NCI-H526 (cell line): ENCODE data around the gene LAMB1.
"Not testable (repeated sequence)": the region's sequence is repeated elsewhere in the genome, so short reads cannot be mapped to it uniquely, and the experiment has no call there.

ENCODE experiments used
- DNase-seq, 2 experiments: peaks; one replicate each; lab custom pipeline; 2025; lab: John Stamatoyannopoulos, UW

Gene LAMB1

DNA sequence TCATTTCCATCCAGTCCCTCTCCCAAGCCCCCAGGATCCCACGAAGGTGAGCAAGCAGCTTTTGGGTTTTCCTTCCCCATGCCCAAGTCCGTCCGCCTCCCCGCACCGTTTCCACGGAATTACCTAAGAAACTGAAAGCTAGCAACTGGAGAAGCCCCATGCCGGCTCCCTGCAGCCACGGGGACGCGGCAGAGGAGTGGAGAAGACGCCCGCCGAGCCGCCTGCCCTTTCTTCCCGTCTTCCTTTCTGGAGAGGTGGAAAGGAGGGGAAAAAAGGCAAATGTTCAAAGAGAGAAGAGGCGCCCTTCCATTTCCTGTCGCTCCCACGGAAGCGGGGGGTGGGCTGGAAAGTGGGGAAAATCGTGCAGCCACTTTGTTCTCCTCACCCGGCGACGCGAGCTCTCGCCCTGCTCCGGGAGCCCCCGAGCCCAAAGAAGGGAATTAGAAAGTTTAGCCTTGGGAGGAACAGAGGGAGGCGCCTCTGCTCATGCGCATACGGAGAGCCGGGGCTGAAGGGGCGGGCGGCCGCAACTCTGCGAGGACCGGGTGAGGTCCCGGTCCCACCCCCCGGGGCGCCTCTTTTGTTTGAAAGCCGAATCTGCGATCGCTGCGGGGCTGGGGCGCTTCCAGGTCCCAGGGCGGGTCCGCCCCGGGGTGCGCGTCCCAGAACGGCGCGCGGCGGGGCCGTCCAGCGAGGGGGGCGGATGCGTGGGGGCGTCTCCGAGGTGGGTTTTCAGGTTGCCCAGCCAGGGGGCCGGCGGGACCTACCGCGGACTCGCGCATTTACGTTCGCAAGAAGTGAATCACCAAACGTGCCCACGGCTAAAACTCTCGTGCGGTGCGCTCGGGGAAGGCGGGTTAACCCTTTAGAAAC is at the start of gene LAMB1:
Gene LAMB1, minus strand, starts transcription at position 436 of the 873 bp plus-strand sequence. Its CDS starts 276 bp downstream, at position 160.
- peak; percentile 30 to 76 for DNase-seq

DNA sequence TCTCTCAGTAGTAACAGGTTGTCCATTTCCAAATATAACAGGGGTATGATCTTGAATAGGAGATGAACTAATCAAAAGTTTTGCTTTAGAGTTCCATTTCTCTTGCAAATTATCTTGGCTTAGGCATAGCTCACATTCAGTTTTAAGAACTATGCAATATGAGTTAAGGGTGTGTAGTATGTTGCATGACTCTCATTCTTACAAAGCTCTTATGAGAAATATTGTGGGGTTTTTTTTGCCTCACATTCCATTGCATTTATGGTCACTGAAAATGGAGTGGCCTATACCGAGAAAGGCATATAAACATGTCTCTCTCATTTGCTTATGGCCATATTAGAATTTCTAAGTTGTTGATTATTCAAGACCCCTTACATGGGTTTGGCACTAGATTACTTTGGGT is 48.5 kb upstream of the LAMB1 start:
- DNase-seq: no peak

DNA sequence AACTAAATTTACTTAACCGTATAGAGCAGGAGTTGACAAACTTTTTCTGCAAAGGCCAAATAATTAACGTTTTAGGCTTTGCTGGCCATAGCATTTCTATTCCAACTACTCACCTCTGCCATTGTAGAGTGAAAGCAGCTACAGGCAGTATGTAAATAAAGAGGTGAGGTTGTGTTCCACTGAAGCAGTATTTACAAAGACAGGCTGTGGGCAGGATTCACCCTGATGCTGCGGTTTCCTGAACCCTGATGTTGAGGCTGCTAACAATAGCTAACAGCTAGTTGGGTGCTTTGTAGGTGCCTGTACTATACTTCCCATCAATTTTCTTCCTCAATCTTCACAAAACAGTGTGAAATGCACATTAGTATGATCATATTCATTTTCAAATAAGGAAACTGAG is 47.0 kb upstream of the LAMB1 start:
- DNase-seq: peak; percentile 32 to 54

DNA sequence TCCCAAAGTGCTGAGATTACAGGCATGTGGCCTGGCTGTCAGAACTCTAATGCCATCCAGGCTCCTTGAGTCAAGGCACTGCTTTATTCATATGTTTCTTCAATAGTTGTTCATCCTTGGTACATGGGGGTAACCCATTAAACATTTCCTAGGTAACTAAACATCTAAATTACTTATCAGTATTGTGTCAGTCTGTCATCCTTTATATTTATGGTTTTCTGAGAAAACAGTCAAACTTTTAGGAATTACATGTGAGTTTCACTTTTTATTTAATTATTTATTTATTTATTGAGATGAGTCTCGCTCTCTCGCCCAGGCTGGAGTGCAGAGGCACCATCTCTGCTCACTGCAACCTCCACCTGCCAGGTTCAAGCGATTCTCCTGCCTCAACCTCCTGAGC is 45.5 kb upstream of the LAMB1 start:
- DNase-seq: no peak

DNA sequence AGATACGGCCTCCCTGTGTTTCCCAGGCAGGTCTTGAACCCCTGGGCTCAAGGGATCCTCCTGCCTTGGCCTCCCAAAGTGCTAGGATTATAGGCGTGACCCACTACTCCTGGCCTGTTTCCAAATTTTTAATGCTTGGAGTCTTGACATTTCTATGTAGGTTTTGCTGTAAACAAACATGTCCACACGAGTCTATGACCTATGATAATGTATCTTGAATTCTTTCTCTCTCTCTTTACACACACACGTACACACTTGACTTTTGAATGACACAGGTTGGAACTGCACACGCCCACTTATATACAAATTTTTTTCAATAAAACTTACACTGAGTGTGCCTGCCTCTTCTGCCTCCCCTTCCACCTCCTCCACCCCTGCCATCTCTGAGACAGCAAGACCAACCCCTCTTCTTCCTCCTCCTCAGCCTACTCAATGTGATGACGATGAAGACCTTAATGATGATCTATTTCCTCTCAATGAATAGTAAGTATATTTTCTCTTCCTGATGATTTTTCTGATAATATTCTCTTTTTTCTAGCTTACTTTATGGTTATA is 44.1 kb upstream of the LAMB1 start:
- DNase-seq: peak in 1 of 2 experiments; percentile 23

DNA sequence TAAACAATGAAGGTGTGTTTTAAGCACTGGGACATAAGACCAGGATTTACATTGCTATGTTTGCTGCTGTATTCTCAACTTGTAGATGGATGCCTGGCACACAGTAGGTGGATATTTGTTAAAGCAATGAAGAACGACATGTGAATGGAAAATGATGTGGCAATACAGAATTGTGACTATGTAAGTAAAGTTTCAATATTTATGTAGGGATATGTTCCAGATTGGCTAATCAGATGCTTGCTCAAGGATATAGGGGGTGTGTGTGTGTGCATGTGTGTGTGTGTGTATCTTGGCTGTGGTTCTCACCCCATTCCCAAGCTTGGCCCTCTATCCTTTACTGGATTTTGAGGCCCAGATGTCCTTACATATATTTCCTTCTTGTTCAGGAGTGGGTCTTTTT is 42.7 kb upstream of the LAMB1 start:
- DNase-seq: no peak

DNA sequence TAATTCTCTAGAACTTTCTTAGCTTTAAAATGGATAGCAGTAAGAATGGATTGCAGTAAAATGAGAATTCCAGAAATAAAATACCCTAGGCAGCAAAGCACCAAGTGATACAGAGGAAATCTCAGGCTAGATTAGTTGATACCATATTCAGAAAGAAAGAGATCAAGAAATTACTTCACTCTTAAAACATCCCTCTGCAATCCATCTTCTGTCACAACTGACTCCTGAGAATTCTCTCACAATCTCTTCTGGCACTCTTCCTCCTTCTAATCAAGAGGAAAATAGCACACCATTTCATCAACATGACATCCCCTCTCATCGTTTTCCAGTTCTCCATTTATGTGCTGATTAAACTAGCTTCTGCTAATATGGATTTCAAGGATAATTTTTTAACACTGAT is 42.2 kb upstream of the LAMB1 start:
- DNase-seq: no peak

DNA sequence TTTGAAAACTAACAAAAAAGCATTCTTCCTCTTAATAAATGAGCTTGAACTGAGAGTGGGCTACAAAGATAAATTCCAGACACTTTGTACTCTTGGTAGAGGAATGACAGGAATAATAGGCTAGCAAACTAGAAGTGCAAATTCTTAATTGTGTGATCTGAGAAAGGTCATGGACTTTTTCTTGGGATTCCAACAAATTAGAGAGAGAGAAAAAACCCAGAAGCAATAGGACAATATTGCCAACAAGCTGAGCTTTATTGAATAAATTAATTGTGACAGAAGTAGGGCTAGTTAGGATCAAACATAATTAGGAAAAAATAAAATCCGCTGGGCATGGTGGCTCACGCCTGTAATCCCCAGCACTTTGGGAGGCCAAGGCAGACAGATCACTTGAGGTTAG is 41.4 kb upstream of the LAMB1 start:
- no peak for DNase-seq

DNA sequence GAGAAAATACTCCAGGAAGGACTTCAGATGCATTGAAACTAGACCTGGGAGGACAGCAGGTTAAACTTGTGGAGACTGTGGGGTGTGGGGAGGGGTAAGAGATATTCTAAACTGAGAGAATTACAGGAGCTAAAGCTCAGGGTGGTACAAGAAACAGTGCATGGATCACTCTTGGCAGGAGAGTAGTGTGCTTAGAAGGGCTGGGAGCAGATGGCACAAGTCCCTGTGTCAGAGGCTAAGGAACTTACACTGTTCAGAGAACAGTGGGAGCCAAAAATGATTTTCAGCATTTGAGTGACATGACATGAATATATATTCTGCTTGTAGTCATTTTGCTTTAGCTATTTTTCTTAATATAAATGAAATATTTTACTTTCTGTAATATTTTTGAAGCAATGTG is 36.0 kb upstream of the LAMB1 start:
- no peak for DNase-seq

DNA sequence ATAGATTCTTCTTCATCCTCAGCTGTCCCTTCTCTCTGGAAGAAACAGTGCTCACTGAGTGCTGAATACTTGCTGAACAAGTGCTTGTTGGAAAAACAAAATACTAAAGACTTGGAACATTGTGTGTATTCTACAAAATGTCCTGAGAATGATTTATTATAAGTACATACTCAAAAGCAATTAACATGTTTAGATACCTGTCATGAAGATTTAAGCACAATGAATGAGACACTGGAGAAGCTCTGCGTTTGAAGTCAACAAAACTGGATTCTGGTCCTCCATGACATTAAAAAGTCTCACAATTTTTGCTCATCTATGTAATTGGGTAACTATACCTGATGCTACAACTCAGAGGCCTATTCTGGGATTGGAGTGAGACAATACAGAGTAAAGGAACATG is 34.8 kb upstream of the LAMB1 start:
- no peak for DNase-seq

DNA sequence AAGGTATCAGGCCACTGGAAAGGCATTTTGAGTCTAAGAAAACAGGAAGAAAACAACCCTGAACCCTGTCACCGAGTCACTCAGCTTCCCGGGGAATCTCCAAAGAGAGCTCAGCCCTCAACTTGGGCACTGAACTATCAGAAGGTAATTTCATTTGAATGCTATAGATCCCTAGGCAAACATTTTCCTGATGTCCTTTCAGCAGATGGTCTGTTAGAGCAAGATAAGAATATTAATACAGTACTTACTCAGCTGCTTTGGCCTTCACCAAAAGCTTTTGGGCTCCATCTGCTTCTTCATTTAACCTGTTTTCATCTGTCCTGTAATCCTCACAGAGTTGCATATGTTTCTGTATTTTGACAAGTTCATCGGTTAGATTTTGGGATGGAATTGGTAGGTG is 34.2 kb upstream of the LAMB1 start:
- no peak for DNase-seq

DNA sequence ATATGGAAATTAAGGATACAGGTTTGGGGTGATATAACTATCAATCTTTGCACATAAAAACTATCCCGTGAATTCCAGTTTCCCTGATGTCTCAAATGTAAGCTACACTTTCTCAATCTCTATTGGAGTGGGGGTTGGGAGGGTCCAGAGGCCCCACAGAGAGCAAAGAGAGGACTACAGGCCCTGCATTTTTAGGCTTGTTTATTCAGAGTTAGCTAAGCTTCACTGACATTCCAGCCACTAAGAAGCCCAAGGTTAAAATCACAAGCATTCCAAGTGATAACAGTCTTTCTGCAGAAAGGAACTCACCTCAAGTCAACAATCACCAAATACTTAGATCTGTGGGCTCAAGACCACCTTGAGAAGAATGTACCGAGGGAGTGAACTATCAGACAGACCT is 31.6 kb upstream of the LAMB1 start:
- DNase-seq: no peak

DNA sequence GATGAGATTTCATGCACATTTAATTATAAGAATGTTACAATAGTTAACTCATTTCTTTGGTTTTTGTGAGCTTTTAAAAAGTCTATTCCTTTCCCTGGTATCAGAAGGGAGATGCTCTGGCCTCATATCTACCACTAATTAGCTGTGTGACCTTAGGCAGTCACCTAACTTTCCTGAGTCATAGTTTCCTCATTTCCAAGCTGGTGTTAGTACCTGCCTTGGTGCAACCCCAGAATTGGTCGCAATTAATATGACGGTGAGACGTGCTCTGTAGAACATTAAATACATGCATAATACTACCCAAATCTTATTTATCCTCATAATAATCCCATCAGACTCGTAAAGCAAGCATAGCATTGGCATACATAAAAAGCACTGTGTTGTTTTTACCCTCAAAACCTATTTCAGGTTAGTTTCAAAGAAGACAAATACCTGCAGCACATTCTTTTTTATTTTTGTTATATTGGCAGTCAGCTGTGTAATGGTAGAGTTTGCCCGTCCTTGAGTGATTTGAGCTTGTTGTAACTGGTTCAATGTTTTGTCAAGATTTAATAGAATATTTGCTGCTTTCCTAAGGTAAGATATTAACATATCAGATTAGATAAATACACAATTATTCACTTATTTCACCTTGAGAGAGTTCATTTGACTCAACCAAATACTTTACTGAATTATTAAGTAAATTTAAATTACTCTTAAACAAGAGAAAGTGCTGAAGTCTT is 31.0 kb upstream of the LAMB1 start:
- DNase-seq: no peak

DNA sequence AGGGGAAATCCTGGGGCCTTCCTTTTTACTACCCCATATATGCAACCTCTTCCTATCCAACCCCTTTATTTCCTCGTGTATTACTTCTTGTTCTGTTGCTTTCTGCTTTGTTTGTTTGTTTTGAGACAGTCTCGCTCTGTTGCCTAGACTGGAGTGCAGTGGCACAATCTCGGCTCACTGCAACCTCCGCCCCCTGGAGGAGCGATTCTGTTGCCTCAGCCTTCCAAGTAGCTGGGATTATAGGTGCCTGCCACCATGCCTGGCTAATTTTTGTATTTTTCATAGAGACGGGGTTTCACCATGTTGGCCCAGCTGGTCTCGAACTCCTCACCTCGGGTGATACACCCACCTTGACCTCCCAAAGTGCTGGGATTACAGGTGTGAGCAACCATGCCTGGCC is 30.3 kb upstream of the LAMB1 start:
- DNase-seq: not testable (repeated sequence)

DNA sequence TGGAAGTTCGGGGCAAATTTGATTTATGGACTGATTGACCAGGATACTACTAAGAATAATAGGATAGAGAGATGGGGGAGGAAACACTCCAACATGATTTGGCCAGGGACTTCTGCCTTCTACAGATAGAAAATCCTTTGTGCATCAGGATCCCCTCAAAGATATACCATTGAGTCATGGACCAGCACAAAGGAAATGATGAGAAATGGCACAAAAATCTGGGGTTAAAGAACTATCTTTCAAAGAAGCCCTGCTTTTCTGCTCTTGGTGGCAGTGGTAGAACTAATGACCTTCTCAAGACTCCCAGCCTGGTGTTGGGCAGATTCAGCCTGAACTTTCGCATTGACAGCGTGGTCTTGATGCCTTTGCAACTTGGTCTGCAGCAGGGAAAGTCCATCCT is 27.6 kb upstream of the LAMB1 start:
- no peak for DNase-seq

DNA sequence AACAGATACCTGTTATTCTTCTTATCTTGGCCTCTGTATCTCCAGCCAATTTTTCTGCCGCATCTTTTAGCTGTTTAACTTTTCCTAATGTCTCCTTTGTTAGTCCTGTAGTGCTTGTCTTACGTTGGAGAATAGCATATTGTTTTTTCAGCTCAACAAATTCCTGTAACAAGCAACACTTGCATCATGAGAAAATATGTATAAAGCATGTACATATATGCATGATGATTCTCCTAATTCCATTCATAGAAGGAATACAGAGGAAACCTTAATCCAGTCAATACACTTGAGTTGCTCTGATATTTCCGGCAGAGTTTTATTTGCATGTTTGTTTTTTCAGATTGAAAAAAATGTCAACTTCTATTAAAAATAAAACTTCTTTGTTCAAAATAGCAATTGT is 26.1 kb upstream of the LAMB1 start:
- no peak for DNase-seq

DNA sequence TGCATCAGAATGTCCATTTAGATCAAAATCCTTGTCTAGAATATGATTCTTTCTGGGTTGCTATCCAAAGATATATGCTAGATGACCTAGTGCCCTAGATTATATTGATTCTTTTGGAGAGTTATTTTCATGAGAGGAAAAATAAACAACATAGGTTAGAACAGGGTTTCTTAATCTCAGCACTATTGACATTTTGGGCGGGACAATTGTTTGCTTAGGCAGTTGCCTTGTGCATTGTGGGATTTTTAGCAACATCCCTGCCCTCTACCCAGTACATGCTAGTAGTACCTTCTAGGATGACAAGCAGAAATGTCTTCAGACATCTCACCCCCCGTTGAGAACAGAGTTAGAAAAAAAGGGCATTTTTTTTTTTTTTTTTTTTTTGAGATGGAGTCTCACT is 25.1 kb upstream of the LAMB1 start:
- DNase-seq: no peak

DNA sequence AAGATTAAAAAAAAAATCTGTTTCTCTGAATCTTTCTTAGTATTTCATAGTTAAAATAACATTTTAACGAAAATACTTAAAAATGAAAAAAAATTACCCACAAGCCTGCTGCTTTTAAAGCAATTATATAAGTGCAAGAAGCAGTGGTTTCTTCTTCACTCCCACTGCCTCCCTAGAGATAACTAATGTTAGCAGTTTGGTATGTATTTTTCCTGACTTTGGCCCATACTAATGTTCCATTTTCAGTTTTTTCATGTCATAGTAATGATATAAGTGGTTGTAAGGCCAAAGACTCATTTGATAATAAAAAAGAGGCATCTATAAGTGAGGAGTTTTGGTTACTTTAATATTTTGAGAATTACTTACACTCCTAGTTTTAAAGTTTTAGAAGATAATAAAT is 24.3 kb upstream of the LAMB1 start:
- DNase-seq: no peak

DNA sequence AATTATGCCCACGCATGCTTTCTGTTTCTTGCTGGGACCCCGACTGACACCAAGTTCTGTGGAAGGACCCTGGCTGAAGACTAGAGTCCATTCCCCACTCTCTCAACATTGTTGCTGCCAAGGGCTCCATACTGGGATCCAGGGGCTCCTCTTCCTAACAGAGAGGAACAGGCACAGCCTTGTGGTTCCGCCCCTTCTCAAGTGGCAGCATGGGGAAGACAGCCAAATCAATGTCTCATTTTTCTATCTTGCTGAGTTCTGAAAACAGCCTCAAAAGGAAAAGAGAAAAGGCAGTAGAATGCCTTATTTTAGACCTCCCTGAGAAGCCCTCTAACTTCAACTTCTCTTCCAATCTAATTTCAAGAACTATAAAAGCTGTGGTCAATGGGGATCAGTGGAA is 23.7 kb upstream of the LAMB1 start:
- DNase-seq: no peak

DNA sequence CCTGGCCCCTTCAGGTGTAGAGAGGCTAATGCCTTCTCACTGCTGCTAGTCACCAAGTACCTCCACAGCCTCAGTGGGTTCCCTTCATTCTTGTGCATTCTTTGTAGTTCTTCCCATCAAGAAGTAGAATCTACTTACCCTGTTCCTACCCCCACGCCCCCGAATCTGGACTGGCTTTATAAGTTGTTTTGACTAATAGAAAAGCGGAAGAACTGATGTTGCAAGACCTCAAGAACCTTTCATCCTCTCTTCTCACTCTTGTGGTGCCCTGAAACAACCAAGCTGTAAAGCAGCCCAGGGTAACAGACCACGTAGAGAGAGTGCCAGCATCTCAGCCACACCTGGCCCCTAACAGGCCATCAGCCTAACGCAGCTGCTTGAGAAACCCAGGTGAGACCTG is 23.2 kb upstream of the LAMB1 start:
- no peak for DNase-seq

DNA sequence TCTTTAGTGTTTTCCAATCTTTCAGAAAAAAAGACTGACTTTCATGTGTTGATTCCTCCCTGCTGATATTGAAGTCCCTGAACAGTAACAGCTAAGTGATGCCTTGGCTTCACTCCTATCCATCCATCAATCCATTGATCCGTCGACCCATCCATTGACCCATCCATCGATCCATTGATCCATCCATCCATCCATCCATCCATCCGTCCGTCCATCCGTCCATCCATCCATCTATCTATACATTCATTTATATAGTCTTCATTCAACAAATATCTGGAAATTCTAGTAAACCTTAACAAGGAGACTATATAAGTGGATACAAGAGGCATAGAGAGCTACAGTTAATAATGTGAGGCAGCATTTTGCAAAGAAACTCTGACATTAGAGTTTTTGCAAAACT is 21.6 kb upstream of the LAMB1 start:
- DNase-seq: no peak

DNA sequence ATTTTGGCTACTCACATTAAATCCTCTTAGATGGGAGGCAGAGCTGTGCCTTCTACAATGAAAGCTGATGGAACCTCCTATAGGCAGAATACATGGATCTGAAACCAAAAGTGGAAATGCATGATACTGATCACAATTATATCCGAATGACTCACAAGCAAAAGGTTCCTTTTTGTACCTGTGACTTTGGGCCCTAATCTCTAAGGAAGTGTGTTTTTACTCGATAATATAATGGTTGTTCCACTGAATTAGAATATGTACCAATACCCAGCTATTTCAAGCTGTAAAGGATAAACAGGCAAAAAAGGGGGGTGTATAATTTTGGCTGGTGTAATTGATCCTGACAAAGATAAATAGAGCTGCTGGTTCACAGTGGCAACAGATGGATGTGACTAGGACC is 17.6 kb upstream of the LAMB1 start:
- no peak for DNase-seq

DNA sequence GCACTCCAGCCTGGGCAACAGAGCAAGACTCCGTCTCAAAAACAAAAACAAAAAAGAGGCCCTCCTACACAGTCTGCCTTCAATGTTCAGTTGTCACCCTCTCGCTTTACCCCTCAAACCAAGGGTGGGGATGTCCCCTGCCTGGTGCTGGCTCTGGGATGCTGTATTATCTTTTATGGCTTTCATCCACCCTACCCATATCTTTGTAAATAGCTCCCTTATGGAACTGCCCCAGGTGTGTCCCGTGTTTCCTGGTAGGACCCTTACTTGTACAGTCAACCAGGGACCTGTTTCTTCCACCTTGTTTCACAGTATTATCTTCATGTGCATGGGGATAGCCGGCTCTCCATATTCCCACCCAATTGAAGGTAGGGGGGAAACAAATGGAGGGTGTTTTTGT is 15.7 kb upstream of the LAMB1 start:
- no peak for DNase-seq
